GM19193 (cell line): Measurements from ENCODE around the gene DSCAM.

ENCODE experiments used
- POLR2A ChIP-seq: IDR thresholded peaks from 4 replicates; pipeline ENCODE4 v1.6.1; 2011; ENCODE audit not compliant: insufficient read depth, insufficient read length; ENCODE audit errors: extremely low read depth

DSCAM gene

GRCh38 chr21:40445349-40445921, 401.5 kb downstream of the DSCAM start:
- no peak for TF ChIP-seq POLR2A

GRCh38 chr21:40438616-40439015, 408.3 kb downstream of the DSCAM start:
- TF ChIP-seq POLR2A, result no peak

- TF ChIP-seq POLR2A, result no peak
Observed at GRCh38 chr21:40436261-40436660, 410.7 kb downstream of the DSCAM start.

- no peak for TF ChIP-seq POLR2A
Observed at GRCh38 chr21:40433538-40433937, 413.4 kb downstream of the DSCAM start.

GRCh38 chr21:40425981-40426380, 421.0 kb downstream of the DSCAM start:
- TF ChIP-seq POLR2A, result no peak

GRCh38 chr21:40422896-40423635, 423.9 kb downstream of the DSCAM start:
- no peak for TF ChIP-seq POLR2A

- no peak for TF ChIP-seq POLR2A
Observed at GRCh38 chr21:40421121-40421520, 425.8 kb downstream of the DSCAM start.

- no peak for TF ChIP-seq POLR2A
Observed at GRCh38 chr21:40416572-40416971, 430.4 kb downstream of the DSCAM start.

- no peak for TF ChIP-seq POLR2A
Observed at GRCh38 chr21:40408561-40408960, 438.4 kb downstream of the DSCAM start.

- no peak for TF ChIP-seq POLR2A
Observed at GRCh38 chr21:40404396-40404800, 442.6 kb downstream of the DSCAM start.

- no peak for TF ChIP-seq POLR2A
Observed at GRCh38 chr21:40402884-40403582, 443.9 kb downstream of the DSCAM start.

- TF ChIP-seq POLR2A, result no peak
Observed at GRCh38 chr21:40395732-40396131, 451.2 kb downstream of the DSCAM start.

- no peak for TF ChIP-seq POLR2A
Observed at GRCh38 chr21:40393066-40393465, 453.9 kb downstream of the DSCAM start.

GRCh38 chr21:40388046-40388445, 458.9 kb downstream of the DSCAM start:
- no peak for TF ChIP-seq POLR2A

GRCh38 chr21:40386981-40387747, 459.8 kb downstream of the DSCAM start:
- no peak for TF ChIP-seq POLR2A
